Activated CD4-positive, alpha-beta T cell treated with anti-CD3 and anti-CD28 coated beads for 4 hours (primary cell): ENCODE data around the gene GOT1.

Experiments
- DNase-seq, 2 donors: peaks; one replicate each; pipeline ENCODE4 v3.0.0-alpha.2; 2020

The GOT1 gene

DNA sequence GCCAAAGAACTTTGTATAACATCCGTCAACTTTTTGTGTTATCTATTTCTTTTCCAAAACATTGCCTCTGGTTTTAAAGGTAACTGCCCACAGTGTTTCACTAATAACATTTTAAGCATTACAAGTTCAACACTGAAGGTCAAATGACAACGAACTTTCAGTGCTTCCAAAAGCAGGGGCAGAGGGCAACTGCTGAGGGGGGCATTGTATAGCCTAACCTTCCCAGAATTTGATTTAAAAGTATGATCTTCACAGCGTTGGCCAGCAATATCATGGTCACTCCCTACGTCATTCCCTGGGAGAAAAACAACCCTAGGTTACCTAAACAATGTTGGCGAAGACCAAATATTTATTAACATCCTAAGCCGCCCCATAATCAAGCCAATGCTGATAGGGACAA, 2.5 kb upstream of the GOT1 start:
- no peak for DNase-seq

DNA sequence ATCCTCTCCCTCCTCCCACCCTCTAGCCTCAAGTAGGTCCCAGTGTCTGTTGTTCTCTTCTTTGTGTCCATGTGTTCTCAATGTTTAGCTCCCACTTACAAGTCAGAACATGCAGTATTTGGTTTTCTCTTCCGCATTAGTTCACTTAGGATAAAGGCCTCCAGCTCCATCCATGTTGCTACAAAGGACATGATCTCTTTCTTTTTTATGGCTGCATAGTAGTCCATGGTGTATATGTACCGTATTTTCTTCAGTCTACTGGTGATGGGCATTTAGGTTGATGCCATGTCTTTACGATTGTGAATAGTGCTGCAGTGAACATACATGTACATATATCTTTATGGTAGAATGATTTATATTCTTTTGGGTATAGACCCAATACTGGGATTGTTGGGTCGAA, 1.6 kb upstream of the GOT1 start:
- no peak for DNase-seq

DNA sequence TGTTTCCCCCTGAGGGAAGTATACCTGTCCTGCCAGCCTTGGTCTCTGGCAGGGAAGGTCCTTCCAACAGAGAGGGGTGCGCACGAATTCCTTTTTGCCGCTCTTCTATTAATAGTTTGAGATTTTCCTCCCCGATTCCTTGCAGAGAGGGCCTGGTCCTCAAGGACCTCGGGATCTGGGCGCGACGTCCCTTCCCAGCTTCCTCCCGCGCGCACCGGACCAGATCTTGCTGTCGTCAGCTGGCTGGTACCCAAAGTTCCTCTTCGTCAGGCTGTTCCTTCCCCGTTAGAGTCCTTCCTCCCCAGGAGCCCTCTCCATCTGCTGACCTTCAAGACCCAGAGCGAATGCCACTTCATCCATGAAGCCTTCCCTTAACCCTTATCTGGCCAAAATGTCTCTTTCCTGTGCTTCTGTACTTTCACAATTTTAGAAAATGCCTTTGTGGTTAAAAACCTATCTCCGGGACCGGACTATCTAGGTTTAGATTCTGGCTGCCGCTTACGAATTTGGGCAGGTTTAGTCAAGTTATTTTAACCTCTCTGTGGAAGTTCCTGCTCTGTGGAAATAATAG, 851 bp upstream of the GOT1 start:
- DNase-seq, result no peak

DNA sequence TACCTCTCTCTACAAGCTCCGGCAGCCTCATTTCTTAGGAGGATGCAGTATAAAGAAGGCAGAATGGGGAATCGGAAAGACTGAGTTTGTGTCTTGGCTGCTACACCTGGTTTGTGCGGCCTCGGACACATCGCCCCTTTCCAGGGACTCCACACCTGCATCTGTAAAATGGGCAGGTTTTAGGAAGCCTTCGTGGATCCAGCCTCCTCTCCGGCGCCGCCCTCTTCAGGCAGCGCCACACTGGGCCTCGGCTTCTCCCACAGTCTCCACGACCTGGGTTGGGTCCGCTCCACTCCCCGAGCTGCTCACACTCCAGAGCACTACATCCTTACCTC, 341 bp downstream of the GOT1 start:
- DNase-seq, result no peak

DNA sequence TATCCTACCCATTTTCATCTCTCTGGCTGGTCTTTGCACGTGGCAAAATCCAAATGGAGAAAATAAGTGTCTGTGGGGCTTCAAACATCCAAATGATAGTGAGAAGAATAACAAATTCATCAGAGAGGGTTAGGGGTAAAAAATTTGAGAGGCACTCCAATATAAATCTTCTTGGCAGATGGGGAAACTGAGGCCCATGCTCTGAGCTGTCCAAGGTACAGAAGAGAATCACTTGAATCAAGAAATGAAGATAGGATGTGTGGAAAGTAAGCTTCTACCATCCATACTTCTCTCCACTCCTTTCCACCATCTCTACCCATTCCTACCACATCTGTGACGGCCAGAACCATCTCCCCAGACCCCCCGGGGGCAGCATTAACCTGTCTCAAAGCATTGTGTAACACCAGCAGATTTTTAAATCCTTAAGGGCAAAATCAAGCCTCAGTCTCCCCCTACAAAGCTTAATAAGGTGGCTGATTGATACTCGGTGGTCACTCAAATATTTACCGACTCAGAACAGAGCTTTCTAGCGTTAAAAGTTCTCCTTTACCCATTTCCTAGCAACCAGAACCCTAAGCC, 818 bp downstream of the GOT1 start:
- DNase-seq, result no peak

DNA sequence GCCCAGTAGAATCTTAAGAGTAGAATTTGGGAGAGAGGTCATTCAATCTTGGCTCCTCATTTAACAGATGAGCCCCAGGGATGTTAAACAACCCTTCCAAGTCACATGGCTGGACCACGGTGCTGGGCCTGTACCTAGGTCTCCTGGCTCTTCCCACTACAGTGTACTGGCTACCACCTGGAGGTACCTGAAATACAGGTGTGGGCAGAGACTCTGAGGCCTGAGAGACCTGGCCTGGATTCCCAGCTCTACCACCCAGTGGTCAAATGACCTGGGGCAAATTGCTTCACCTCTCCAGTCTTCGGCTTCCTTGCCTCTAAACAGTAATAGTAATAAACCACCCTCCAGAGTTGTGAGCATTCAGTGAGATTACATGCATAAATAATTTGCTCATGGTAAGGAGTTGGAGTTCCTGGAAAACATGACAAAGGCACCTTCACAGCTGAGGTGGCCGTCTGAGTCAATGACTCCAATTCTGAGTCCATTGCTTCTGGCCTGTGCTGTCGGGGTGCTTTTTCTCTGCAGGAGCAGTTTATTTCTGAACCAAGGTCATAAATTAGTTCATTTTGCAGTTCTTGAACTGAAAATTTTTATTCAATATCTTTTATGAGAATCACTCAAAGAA, 2.7 kb downstream of the GOT1 start:
- no peak for DNase-seq

DNA sequence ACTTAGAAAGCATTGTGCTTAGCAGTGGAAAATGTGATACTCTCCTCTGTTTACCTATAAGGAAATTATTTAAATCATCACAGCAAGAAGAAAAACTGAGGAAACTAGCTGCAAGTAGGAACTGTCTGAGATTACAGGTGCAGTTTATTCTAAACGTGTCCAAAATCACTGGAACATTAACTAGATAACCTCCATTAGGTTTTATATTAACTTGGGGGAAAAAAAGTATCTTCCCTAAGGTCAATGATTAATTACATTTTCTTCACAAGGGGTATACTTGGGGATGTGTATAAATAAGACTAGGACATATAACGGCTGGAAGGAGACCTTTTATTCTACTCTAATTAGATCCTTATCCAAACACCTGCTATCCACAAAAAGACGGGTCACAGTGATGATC, 3.7 kb downstream of the GOT1 start:
- no peak for DNase-seq

DNA sequence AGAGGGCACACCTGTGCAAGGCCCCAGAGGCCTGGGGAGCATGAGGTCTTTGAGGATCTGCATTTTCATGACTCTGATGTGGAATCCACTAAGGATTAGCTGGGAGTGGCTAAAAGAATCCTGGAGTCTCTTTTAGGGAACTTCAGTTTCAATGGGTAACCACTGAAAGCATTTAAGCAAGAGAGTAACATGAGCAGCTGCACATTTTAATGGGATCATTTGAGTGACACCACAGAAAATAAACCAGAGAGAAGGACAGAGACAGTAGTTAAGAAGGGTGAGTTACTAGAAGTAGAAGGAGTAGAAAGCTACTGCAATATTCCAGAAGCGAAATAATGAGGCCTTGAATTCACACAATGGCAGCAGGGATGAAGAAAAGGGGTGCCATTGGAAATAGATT, 5.2 kb downstream of the GOT1 start:
- DNase-seq, result no peak

DNA sequence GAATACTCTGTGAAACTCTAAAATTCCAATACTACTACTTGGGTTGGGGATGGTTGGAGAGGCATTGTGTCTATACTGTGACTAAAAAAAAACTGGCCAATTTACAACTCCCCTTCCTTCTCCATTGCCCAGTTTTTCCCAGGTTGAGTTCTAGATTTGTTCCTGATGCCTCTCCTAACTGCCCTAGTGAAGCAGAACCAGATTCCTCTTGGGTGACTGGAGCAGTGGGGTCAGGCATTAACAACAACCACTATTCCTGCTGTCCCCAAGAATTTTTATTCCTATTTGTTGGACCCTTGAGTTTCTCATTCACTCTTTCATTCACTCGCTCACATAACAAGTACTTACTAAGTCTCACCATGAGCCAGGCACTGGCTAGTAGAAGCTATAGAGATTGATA, 5.8 kb downstream of the GOT1 start:
- DNase-seq, result no peak

DNA sequence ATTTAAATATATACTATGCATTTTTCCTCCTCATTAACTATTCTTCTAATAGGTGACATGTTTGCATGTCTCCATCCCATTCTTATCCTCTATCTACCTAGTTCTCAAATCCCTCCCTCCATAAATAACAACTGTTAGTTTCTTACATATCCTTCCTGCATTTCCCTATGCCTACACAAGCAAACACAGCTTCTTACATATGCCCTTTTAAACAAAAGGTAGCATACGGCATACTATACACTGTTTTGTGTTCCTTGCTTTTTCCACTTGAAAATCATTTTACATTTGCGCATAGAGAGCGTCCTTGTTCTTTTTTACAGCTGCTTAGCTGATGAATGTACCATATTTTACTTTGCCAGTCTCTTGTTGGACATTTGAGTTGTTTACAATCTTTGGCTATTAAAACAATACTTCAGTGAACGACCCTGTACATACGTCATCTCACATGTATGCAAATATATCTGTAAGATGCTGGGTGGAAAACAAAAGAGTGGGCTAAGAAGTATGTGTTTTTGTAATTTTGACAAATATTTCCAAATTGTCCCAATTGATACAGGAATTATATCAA, 7.8 kb downstream of the GOT1 start:
- no peak for DNase-seq

DNA sequence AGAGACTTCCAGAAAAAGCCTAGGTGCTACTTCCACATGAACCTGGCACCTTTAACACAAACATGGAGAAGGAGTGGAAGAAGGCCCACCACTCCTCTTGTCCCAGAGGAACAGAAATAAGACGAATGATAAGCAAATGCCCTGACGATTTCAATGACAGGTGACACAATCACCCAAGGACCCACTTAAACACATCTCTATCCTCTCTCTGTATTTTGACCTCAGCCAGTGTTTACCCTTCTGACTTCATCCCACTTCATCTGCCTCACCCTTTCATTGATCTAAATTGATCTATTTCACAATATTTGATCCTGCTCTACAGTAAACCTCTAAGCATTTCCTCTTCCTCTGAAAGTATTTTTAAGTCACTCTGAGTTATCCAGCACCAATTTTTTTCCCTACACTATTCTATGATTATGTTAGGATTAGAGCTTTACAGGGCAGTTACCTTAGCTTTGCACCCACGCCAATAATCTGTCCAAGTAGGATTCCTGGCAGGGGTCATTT, 9.1 kb downstream of the GOT1 start:
- DNase-seq, result no peak

DNA sequence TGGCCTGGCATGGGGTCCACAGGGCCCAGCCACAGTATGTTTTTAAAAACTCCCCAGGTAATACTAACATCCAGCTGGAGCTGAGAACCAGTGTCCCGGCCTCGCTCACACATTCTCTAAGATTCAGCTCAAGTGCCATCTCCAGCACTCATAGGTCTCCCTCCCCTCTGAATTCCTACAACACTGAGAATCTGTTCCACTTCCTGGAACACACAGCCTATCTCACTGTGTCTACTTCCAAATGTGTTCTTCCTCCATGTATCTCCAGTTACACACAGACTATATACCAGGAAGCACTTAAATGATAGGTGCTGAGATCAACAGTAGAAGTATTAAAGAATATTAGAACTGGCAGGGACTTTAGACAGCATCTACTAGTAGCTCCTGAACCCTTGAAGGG, 10.7 kb downstream of the GOT1 start:
- no peak for DNase-seq

DNA sequence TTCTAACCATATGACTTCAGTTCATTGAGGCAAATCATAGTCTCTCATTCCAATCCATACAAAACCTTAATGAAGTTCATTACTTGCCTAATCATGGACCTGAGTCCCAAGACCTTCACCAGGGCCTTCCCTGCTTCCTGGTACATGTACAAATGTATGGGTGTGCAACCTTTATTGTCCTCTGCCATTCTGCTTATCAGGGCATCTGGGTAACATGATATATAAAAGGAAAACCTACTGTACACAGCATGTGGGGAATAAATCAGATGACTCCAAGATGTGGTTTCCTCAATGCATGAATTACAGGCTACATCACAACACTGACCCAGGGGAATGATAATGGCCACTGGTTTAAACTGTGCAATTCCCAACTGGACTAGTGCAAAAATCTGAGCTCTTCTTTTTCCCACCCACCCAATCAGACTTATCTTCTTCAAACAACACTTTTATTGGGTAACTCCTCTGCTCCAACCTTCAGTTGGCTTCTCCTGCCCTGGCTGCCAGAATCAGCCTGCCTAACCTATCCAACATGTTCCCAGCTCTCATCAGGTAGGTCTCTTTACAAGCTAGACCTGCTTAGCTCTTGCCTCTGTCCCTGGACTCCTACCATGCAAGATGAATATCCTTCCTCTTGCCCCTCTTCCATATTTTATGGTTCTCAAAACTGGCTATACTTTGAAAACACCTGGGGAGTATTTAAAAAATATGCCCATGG, 11.4 kb downstream of the GOT1 start:
- DNase-seq, result no peak

DNA sequence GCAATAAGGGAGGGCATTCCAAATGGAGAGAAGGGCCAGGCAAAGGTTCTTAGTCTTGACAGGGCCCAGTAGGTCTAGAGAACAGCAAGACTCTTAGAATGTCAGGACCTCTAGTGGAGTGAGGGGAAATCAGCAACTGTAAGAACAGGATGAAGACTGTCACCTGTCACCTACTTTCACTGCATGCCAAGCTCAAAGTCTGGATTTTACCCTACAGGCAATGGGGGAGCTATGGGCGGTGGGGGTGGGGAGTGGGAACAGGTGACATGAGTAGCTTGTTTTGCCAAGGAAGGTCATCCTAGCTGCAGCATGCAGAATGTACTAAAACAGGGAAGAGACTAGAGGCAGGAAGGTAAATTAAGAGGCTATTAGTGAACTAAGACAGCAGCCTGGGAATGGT, 18.3 kb downstream of the GOT1 start:
- DNase-seq, result no peak

DNA sequence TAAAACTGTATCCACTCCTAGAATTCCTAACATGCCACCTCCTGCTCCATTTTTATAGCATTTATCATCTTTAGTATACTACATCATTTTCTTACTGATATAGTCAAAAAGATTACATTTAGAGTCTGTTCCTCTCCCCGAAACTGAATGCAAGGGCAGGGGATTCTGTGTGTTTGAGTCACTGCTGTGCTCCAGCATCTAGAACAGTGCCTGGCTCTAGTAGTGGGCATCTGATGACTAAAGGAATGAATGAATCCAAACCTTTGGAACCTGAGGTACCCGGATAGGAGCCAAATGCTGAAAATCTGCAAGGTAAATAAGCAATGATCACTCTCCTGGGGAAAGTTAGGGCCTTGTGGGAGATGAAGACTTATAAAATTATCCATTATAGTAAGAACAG, 18.9 kb downstream of the GOT1 start:
- DNase-seq, result no peak

DNA sequence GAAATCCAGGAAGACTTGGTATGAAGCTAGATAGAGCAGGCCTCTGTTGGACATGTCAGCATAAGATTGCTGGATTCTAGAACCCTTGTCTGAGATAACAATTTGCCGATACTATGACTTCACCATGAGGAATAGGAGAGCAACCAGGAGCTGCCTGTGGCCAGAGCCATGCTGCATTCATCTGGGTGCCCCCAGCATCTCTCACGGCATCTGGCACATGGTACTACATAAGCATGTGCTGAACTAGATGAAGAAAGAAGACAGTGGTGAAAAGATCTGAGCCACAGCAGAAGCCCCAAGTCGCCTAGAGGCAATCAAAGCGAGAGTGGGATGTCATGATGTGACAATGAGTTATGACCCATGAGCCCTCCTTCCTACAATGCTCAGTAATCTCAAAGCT, 19.5 kb downstream of the GOT1 start:
- no peak for DNase-seq

DNA sequence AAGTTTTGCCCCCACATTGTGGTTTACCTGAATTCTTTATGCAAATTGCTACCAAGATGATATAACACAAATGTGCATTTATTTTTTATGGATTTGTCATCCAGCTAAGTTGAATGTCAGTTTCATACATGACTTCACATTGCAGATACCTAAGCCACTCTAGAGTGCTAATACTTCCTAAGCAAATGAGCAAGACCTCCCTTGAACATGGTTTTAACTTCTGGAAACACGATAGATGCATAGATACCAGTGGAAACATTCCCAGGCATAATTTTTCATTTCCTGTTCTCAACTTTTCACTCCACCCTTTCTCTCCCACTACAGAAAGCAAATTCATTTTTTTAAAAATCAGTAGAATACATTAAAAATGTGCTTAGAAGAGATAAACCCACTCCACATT, 20.3 kb downstream of the GOT1 start:
- DNase-seq, result no peak

DNA sequence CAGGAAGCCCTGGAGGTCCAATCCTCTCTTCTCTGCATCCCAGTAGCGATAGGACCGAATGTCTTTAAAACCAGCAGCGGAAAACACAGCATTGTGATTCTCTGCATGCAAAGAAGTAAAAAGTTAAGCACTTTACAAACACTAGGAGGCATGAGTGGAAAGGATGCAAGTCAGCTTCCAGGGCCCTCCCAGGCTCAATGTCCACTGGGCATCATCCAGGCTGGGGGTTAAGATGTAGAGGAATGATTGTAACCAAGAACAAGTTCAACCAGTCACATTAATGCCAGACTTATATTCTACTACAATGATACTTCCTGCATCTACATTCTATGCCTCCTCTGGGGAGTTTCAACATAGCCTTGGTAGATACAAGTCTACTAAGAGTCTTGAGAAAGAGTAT, 24.3 kb downstream of the GOT1 start:
- no peak for DNase-seq

DNA sequence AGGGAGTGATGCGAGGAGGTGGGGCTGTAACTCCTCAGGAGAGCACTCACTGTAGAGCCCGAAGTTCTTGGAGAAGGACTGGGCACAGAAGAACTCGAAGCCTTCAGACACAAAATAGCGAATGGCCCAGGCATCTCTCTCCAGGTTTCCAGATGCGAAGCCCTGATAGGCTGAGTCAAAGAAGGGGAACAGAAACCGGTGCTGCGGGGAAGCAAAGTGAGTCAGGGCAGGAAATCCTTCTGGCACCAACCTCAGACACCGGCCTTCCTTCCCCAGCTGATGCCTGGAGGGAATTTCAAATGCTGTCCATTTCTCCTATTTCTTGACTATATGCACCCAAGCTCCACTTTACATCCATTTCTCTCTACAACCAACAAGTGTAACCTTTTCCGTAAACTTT, 26.8 kb downstream of the GOT1 start:
- no peak for DNase-seq

DNA sequence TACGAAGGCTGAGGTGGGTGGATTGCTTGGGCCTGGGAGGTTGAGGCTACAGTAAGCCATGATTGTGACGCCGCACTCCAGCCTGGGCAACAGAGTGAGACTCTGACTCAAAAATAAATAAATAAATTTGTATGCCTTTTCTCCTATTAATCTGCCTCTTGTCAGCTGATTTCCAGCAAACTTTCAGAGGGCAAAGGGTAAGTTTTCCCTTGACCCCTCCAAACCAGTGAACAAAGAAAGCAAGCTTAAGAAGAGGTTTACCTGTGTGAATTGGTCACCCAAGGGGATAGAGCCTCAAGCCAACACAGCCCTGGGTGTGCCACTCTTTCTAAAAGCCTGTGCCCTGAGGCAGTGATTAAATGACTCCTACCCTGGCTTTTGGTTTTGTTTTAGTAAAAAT, 30.8 kb downstream of the GOT1 start:
- DNase-seq, result no peak

DNA sequence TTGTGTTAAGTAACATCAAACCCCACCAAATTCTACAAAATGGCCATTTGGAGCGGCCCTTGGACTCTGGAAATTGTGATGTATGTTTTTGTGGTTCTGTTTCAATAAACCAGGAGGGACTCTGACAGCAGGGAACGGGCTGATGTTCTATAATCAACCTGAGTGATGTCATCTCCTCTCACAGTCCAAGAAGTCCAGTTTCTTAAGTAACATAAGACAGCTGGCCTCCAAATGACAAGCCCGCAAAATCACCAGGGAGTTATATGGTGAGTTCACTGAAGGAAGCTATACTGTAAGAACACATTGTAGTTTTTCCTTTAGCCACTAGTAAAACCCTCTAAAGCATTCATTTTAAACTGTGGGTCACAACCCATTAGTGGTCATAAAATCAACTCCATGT, 34.0 kb downstream of the GOT1 start:
- DNase-seq, result no peak

DNA sequence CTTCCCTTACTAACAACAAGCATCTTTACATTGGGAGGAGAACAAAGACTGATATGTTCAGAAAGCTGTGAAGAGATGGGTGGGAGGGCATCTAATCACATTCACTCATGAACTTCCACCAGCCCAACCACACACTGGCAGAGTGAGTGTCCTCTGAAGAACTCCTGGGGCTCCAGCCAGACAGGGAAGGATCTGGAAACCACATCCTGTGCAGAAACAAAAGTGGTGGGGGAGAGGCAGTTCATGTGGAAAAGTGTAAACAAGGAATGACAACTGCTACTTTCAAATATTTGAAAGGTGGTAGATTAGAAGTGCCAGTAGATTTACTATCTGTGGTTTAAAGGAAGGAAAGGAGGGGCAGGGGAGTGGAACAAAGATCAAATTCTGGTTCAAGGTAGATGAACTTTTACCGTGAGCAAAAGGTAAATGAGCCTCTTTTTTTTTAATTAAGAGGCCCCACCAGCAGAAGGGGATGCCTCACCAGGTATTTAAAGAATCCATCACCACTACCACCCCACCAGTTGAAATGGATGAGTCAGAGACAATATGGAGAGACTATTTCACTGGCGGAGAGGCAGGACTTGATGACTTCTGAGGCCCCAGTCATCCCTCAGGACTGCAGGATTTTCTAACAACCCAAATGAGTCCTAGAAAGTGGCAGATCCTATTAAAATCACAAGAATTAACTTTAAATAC, 34.5 kb downstream of the GOT1 start:
- no peak for DNase-seq

DNA sequence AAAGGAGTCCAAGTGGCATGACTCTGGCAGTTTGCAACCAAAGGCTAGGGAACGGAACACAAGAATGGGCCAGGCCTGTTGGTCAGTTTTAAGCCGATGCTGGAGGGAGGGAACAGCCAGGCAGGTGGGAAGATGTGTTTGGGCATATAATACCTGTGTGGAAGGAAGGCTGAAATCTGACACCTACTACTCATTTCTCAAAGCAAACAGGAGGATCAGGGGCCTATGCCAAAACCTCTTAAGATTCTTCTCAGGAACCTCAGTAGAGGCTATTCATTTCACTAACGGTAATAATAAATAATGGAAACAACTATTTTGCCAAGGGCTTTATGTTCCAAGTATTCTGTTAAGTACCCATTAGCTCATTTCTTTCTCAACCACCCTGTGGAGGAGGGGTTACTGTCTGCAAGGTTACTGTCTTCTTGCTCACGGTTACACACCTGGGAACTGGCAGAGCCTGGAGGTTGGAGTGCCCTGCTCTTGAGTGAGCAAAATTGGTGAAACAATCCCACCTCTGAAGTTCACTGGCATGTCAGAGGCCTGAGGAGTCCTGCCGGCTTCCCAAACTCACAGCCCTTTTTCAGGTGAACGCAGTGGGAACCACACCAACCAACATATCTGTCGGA, 35.5 kb downstream of the GOT1 start:
- no peak for DNase-seq
